Measurements from ENCODE around the gene SATB1. TPM values are rescaled to one million over a fixed set of nuclear protein-coding genes. Genes with fewer than 3 reads are reported as not detected.
A peak's percentile ranks its signal among the peaks of the same experiment; 100 is the strongest.
"Not testable (repeated sequence)": the region's sequence is repeated elsewhere in the genome, so short reads cannot be mapped to it uniquely, and the experiment has no call there.

Gene SATB1
- total RNA-seq, result 10 to 100 TPM; 28.5 to 33.5 TPM
- long read RNA-seq, full-length matches to known transcripts, result 18 of 21 reads
- long read RNA-seq, partial matches to known transcripts, result 0 of 21 reads
- long read RNA-seq, other reads (novel, unspliced or antisense), result 3 of 21 reads

GRCh38 chr3:18424729-18425640 is at the start of gene SATB1:
Gene SATB1, minus strand, starts transcription at chr3:18425339. Its CDS starts 4,372 bp downstream, at chr3:18420967.
- intact Hi-C loops (cut with DNase I), result no loop called here
- ATAC-seq, result peak; percentile 83 to 90

DNA sequence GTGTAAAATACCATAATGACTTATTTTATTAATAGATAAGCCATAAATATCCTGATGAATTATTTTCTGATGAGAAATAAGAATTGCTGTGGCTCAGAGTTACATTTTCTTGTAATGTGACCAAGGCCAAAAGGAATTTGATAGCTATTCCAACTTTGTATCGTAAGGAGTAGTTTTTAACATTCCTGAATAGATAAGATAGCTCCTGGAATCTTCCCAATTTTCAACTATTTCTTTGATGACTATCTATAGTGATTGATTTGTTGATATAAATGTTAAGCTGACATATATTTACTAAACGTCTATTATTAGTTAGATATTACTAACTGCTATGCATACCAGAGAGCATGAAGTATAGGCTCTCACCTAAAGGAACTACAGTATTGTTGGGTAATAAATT is 49.1 kb upstream of the SATB1 start:
- intact Hi-C loops (cut with DNase I), result no loop called here
- ATAC-seq (no peak), DNase-seq (no peak)

More at GRCh38 chr3:18424729-18425640, at the start of gene SATB1:
- DNase-seq, result peak; percentile 84

DNA sequence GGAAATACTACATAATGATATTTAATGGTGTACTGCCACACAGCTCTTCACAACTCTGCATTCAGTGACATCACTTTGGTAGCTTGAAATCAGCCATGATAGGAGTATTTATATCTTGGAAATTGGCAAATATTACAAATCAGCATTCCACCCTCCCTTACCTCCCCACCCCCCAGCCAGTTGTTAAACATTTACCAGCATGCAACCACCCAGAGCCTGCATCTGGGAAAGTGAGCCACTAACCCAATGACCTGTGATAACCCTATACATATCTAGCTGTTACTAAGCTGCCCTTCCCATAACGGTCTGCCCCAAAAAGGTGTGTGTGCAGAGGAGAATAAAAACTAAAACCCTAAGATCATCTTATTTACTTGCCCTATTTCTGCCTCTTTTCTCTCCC is 44.6 kb upstream of the SATB1 start:
- DNase-seq (no peak), ATAC-seq (no peak)
- intact Hi-C loops (cut with DNase I), result no loop called here

GRCh38 chr3:18466136-18466535 is 41.0 kb upstream of the SATB1 start:
- ATAC-seq (no peak), DNase-seq (no peak)
- intact Hi-C loops (cut with DNase I), result no loop called here

- intact Hi-C loops (cut with DNase I), result no loop called here
- DNase-seq (no peak), ATAC-seq (no peak)
Observed at GRCh38 chr3:18454766-18455165, 29.6 kb upstream of the SATB1 start.

DNA sequence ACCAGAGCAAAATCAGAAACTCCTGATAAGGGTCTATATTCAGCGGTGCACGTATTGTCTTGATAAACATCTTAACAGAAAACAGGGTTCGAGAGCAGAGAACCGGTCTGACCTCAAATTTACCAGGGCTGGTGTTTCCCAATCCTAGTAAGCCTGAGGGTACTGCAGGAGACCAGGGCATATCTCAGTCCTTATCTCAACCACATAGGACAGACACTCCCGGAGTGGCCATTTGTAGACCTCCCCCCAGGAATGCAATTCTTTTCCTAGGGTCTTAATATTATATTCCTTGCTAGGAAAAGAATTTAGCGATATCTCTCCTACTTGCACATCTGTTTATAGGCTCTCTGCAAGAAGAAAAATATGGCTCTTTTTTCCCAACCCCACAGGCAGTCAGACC is 24.5 kb upstream of the SATB1 start:
- intact Hi-C loops (cut with DNase I); DNase-seq; ATAC-seq: not testable (repeated sequence)

GRCh38 chr3:18447720-18448119 is 22.6 kb upstream of the SATB1 start:
- no peak for DNase-seq
- intact Hi-C loops (cut with DNase I), result no loop called here
- ATAC-seq, result no peak

GRCh38 chr3:18446149-18446825 is 21.1 kb upstream of the SATB1 start:
- no peak for ATAC-seq
- intact Hi-C loops (cut with DNase I), result no loop called here
- DNase-seq, result no peak

DNA sequence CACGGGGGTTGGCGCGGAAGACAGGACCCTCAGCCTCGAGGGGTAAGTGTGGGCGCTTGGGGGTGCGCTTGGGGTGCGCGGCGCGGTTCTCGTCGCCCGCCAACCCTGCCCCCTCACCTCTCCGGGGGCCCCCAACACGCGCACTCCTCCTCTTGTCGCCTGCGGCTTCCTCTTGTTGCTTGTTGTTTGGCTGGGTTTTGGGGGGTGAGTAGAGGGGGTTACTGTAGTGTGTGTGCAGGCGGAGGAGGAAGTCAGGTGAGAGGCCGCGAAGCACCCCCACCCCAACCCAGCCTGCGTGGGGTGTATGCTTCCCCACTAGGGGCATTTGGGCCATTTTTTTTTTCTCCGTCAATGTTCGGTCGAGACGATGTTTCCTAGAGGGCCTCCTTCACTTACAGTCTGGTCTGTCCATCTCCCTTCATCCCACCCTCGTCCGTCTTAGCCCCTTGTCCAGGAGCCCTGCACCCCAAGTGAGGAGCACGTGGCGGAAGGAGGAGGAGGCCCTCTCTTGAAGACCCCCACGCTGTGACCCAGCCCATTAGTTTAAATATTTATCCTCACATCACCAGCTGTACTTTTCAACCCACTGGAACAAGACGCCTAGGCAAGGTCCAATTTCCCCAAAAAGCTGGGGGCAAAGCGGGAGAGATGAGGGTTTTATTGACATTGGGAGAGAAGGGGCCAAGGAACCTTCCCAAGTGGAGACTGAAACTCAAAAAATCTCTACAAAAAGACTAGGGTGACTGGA is 20.4 kb upstream of the SATB1 start:
- intact Hi-C loops (cut with DNase I), result no loop called here
- peak; percentile 12 to 36 for ATAC-seq
- no peak for DNase-seq

GRCh38 chr3:18444595-18445400 is 19.7 kb upstream of the SATB1 start:
- intact Hi-C loops (cut with DNase I), result no loop called here
- ATAC-seq (peak; percentile 97 to 98), DNase-seq (peak; percentile 74)

GRCh38 chr3:18443665-18444594 is 18.8 kb upstream of the SATB1 start:
- DNase-seq (peak; percentile 28), ATAC-seq (peak in 1 of 2 donors; percentile 33)
- intact Hi-C loops (cut with DNase I), result no loop called here

DNA sequence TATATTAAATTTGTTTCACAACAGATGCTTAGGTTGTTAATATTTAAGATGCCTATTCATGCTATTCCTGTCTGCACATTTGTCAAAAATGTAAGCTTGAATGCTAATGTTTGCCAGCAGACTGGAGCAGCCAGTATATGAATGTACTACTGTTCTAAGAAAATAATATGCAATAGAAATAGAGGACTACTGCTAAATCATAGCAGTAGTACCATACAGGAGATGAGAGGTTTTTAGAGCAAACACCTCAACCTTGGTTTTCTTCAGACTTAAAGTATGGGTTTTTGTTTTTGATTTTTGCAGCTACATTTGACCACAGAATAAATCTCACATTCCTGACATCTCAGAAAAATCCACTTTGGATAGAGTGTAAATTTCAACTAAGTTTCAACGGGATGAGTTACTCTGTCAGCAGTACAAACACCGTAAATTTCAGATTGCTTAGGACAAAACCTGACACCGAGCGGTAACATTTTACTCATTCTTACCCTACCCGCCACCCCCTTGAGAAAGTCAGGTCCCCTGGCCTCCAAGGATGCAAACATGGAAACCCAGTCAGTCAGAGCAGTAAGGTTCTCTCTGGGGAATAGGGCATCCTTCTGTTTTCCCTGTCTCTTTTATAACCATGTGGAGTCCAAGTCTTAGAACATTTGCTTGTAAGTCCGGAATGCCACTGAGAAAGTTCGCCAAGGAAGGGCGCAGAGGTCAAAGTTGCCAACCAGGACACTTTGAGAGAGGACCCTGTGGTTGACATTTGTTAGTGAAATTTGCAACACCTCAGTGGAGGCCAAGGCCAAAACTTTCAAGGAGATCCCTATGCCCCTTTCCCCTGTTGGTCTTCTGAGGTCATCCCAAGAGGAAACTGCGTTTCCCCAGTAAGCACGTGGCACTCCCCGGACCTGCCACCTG is 17.9 kb upstream of the SATB1 start:
- DNase-seq (no peak), ATAC-seq (no peak)
- intact Hi-C loops (cut with DNase I), result no loop called here

DNA sequence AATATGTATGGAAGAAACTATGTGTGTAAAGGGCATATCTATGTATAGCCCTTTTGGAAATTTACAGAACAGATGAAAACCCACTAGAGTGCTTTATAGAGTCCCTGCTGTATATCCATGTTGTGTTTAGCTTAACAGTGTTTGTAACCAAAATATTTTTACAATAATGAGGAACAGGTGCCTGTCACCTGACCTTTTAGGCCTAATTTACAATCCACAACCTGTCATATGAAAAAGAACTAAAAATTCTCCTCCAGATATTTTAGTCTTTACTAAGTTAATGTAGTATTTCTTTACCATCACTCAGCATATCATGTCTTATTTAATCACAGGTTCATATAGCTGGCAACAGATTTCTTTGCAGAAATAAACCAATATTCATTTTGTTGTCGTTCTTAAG is 16.4 kb upstream of the SATB1 start:
- ATAC-seq (no peak), DNase-seq (no peak)
- intact Hi-C loops (cut with DNase I), result no loop called here

DNA sequence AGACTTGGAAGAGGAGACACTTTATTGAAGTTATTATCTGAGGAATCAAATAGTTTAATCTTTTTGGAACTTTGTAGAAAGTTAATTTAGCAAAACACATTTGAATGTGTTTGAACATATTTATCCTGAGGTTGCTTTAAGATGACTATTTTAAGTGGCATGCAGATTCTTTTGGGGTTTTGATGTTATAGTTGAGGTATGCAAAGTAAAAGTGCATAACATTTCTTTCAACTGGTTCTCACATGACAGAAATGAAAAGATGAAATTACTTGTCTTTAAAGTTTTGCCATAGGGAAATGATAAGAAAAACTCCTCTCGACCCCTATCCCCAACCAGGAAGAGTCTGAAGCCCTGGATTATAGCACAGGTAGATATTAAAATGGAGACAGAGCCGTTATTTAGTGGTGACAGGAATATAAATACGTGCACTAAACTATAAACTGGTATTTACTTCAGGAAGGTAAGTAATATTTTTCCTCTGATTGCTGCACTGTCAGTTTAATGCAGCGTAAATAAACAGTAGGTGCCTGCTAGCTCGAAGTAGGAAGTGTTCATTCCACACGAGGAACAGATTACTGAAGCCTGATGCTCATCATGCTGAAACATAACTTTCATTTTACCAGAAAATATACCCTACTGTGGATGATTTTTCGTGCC is 15.1 kb upstream of the SATB1 start:
- intact Hi-C loops (cut with DNase I), result no loop called here
- no peak for DNase-seq
- ATAC-seq, result no peak

- ATAC-seq (no peak), DNase-seq (no peak)
- intact Hi-C loops (cut with DNase I), result no loop called here
Observed at GRCh38 chr3:18439281-18439680, 14.1 kb upstream of the SATB1 start.

DNA sequence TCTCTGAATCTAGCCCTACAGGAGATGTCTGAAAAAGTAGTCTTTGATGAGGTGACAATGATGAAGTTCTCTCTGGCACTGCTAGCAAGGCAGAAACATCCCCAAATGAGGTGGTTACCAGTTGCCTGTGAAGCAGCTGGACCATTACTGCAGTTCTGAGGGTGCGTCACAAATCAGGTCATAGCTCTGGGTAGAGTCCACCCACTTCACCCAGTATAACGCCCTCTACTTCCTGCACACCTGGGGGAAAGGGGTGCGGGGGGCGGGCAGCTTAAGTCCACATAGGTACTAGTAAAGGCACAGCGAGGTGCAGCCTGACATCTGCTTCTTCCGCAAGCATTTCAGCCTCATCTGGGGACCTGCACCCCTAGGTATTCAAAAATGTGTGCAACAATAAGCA is 13.4 kb upstream of the SATB1 start:
- DNase-seq (no peak), ATAC-seq (no peak)
- intact Hi-C loops (cut with DNase I), result no loop called here

All from left cardiac atrium (tissue), 4 donors.